Endometrial microvascular endothelial cells (primary cell): Measurements from ENCODE around the gene BDNF. TPM values are rescaled to one million over a fixed set of nuclear protein-coding genes. Genes with fewer than 3 reads are reported as not detected.
"Not testable (repeated sequence)": the region's sequence is repeated elsewhere in the genome, so short reads cannot be mapped to it uniquely, and the experiment has no call there.

Source experiments
- in situ Hi-C: cut with HindIII; loops from 2 replicates; pipeline ENCODE4 v1.10.0; 2017; ENCODE audit warnings: low sequenced_read_pairs, low pct_unique_long_range_greater_than_20kb; ENCODE audit errors: inconsistent ontology term
- total RNA-seq: library from RNA; depleted of rRNA; stranded (reverse); fragments of >200 nt; gene quantifications from one replicate; pipeline ENCODE4 v1.2.3, GENCODE V29; 2015; ENCODE audit errors: inconsistent ontology term

Gene BDNF
- total RNA-seq, 1 donor from 2014 or later, result 6.1 TPM

DNA sequence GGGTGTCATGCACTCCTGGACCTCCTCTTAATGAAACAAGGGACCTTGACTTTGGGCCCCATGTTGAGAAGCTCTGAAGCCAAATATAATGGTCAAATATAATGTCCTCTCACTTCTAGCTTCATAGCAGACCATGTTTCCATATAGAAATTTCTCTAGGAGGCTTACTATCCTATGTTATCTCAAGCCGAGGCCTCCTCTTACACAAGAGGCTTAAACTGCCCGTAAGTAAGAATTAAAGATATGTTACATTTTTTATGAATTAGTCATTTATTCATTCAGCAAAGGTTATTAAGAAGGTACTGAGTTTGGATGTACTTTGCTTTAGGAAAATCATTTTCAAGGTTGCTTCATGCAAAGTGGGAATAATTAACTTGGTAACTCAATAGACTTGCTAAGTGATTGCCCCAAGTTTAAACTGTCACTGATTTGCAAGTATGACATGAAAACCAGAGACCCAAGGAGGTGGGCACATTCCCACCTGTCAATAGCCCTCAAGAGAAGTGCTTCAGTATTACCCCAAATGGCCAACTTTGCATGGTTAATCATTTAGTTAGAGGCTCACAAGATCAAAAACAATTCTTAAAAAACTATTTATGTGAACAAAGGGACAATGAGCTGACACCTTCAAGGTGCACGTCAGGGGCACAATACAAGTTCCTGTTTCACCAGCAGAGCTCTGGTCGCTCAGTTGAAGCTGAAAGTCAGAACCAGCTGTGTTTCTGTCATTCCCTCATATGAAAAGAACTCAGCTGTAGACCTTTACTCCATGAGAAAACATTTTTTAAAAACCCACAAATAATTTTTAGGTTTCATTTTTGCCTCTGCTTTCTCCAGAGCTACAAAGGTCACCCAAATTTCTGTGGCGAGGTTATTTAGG lies 20.9 kb downstream of the BDNF start:
- in situ Hi-C loops, result no loop called here

DNA sequence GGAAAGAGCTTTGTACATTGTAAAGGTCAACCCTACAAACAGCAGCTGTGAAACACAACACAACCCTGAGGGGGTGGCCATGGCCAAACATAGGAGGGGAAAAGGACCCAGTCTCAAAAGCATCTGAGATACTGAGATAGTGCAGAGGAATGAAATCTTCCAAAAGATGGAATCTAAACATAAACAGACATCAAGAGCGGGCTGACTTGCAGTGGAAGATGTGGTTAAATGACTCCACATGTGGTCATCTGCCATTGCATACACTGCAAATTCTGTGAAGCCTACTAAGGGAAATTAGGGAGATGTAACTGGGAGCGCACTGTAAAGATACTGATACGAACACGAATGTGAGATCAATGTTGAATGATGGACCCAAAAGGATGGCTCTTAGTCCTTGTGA lies 22.0 kb downstream of the BDNF start:
- in situ Hi-C loops, result no loop called here

- in situ Hi-C loops, result no loop called here
Observed at GRCh38 chr11:27677108-27677507, 23.1 kb downstream of the BDNF start.

DNA sequence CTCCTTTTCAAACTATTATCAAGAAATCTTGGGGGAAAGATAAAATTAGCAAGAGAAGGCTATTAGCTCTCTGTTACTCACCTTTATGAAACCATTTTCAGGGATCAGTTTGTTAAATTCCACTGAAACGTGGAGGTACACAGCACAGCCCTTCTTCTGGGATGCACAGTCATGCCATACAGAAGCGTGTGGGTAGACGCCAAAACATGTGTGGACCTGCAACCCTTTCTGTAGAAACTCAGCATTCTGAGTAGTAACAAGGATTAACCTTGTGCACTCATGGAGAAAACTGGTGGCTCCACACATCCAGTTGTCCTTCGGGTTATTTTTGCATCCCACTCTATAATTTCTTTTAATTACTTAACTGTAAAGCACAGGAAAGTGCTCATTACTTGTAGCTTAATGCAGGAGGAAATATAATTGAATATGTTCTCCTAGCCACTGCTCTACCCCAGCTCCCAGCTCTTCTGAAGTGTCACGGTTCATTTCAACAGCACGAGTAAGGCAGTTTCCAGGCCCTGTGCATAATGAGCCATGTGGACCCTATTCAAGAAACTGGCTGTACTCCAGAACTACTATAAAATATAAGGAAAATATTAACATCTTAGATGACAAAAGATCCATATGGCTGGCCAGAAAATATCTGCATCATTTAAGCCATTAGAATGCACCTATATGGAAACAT lies 26.1 kb downstream of the BDNF start:
- in situ Hi-C loops, result no loop called here

DNA sequence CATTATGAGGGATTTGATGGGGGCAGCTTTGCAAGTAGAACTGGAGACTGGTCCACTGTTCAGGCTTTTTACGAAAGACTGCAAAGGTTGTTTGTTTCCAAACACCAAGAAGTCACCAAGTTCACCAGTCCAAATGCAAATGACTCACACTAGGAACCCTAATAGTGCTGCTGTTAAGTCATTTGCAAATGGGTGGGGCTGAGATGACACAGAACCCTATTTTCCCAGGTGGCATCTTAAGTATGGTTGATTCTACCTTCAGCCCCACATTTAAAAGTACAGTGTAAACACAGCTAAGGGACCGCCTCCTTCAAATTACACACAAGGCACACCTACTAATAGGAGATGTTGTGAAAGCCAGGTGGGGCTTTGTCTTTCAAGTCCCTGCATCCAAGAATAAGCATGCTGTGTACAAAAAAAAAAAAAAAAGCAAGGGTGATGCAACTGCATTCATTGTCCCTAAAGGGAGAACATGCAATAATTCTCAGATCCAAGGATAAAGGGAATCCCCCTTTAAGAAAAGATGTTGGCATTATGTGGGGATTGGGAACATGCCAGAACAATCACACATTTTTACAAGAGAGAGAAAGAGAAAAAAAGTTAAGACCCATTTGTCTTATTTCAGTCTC lies 27.3 kb downstream of the BDNF start:
- in situ Hi-C loops, result no loop called here

DNA sequence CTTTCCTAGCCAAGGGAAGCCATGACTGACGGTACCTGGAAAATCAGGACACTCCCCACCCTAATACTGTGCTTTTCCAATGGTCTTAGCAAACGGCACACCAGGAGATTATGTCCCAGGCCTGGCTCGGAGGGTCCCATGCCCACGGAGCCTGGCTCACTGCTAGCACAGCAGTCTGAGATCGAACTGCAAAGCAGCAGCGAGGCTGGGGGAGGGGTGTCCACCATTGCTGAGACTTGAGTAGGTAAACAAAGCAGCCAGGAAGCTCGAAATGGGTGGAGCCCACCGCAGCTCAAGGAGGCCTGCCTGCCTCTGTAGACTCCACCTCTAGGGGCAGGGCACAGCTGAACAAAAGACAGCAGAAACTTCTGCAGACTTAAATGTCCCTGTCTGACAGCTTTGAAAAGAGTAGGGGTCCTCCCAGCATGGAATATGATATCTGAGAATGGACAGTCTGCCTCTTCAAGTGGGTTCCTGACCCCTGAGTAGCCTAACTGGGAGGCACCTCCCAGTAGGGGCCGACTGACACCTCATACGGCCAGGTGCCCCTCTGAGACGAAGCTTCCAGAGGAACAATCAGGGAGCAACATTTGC lies 34.6 kb downstream of the BDNF start:
- in situ Hi-C loops, result not testable (repeated sequence)

- in situ Hi-C loops, result no loop called here
Observed at GRCh38 chr11:27663326-27663725, 36.9 kb downstream of the BDNF start.

- in situ Hi-C loops, result no loop called here
Observed at GRCh38 chr11:27660171-27660570, 40.1 kb downstream of the BDNF start.

DNA sequence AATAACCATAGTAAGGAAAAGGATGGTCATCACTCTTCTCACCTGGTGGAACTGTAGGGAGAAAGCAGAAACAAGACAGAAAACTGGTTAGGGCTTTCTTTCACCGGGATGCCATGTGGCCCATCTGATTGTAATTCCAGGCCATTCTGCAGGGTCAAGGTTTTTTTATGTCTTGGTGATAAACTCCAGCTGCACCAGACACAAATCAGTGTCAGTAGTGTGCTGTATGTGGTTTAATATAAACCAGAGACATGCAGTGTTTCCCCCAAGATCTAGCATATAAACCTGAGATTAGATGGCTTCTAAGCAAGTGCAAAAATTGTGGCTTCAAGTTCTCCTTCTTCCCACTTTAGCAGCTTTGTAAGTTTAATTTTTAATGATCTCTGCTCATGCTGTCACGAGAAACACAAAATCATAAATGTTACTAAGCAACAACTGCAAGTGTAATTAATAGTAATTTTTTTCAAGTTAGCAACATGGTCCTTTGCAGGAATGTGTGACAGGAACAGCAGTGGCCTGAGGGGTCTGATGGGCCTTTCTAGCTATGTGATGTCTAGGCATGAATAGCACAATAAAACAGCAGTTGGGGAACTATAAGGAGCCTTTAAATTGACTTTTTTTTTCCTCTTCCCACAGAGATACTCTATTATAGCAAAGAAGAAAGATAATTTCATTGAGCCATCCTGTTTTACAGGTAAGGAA lies 41.6 kb downstream of the BDNF start:
- in situ Hi-C loops, result no loop called here

DNA sequence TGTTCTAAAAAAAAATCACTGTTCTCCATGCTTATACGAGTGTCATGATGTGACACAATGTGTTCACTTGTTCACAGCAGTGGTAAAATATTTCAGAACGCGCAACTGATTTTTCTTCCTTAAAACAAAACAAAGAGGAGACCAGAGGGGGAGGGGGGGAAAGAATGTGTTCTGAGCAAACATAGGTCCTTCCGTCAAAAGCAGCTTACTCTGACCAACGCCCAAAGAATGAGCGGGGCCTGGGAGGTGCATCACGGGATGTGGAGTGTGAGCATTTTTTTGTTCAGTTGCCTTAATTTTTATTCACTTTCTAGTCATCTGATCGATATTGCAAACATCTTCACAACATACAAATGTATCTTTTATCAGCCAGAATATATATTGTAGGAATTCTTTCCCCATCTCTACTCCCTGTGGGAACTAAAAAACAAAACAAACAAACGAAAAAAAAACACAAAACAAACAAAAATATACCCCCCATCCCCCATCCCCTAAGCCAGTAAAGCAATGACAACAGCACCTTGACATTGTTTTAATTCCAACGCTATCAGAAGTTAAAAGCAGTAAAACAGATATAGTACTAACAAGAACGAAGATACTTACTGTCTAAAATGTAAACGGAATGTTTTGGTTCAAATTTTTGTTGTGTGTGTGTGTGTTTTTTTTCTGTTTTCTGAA lies 43.3 kb downstream of the BDNF start:
- in situ Hi-C loops, result no loop called here

- in situ Hi-C loops, result no loop called here
Observed at GRCh38 chr11:27656320-27656719, 43.9 kb downstream of the BDNF start.

- in situ Hi-C loops, result no loop called here
Observed at GRCh38 chr11:27653990-27654758, 46.1 kb downstream of the BDNF start.

DNA sequence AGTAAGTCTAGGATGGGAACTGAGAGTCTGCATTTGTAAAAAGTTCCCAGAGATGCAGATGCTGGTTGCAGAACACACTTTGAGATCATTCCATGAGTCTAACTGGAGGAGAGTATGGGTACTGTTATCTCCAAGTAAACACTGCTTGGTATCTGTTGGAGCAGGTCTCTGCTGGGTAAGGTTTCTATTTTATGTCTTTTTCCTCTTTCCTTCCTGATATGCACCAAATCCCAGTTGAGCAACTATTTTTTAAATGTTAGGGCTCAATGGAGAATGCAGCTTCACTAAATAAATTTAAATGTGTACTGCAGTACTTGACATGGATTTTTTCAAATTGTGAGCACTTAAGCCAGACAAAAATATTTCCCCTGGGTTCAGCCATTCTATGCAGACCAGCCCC lies 48.5 kb downstream of the BDNF start:
- in situ Hi-C loops, result no loop called here

- in situ Hi-C loops, result no loop called here
Observed at GRCh38 chr11:27650988-27651387, 49.3 kb downstream of the BDNF start.

- in situ Hi-C loops, result no loop called here
Observed at GRCh38 chr11:27649800-27650199, 50.5 kb downstream of the BDNF start.

DNA sequence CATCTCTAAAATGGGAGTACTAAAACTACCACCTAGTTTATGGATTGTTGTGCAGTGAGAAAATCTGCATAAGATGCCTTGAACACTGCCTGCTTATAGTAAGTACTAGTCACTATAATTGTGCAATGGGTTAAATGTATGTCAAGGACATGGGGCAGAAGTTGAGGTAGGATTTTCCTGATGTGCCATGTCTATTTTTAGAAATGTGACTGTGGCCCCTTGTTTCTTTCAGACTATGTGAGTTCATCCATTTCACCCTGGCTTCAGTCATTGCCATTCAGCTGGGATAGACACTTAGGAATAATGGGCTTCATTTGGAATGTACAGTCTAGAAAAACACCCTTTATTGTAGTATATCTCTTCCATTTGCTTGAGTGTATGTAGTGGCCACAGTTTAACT lies 51.4 kb downstream of the BDNF start:
- in situ Hi-C loops, result no loop called here

GRCh38 chr11:27646051-27646818 lies 54.0 kb downstream of the BDNF start:
- in situ Hi-C loops, result no loop called here
